Breast epithelium (tissue), 3 donors: ENCODE data around the gene HDDC3.

Experiments
- CTCF ChIP-seq, 3 donors: fragments of 450-650 bp; IDR thresholded peaks; one replicate each; pipeline ENCODE4 v1.5.1; 2016 to 2017; ENCODE audit warnings: antibody characterized with exemption in 3 of 3, mild to moderate bottlenecking in 3 of 3, moderate library complexity in 3 of 3
- POLR2A ChIP-seq: fragments of 450-650 bp; IDR thresholded peaks from one replicate; pipeline ENCODE4 v1.6.1; 2016; ENCODE audit warnings: antibody characterized with exemption, mild to moderate bottlenecking, moderate library complexity

DNA sequence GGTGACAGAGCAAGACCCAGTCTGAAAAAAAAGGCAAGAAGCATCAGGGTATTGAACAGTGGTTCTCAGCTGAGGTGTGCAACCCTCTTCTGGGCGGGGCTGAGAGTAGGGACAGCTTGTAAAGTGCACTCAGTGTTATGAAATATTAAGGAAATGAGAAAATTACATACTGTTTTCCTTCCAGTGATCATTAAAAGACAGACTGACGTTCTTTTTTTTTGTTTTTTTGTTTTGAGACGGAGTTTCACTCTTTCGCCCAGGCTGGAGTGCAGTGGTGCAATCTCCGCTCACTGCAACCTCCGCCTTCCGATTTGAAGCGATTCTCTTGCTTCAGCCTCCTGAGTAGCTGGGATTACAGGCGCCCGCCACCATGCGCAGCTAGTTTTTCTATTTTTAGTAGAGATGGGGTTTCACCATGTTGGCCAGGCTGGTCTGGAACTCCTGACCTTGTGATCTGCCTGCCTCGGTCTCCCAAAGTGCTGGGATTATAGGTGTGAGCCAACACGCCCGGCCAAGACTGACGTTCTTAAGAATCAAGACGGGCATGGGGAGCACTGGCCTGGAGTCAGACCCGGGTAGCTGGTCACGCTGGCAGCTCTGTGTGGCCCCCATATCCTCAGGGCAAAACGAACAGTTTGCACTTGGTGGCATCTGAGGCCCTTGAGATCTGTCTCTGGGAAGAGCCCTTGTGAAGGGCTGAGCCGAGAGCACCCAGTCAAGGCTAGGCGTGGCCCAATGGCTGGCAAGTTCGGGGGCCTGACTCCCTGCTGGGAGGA is 17.9 kb downstream of the HDDC3 start:
- TF ChIP-seq CTCF (IDR thresholded peaks at IDR 0.05) (no peak), POLR2A (no peak)
